ENCODE results near the gene ZNRF3. TPM values are rescaled to one million over a fixed set of nuclear protein-coding genes. Genes with fewer than 3 reads are reported as not detected.
A peak's percentile ranks its signal among the peaks of the same experiment; 100 is the strongest.

Gene ZNRF3
- total RNA-seq, 4 donors from 2014 or later = 10.4 to 18.0 (median 14.2) TPM

GRCh38 chr22:28951969-28952521, 68.7 kb downstream of the ZNRF3 start:
- Histone ChIP-seq H3K36me3 (no peaks in the 10 kb centered on the region), H3K4me1 (peaks cover 19 to 38% of the 10 kb centered on the region in 2 donors), H3K4me3 (replicated peaks in 1 of 3) (no peak overlapping the region), H3K27me3 (no peaks in the 10 kb centered on the region), H3K27ac (peak overlapping the region in 1 of 3 donors; percentile 34), H3K9me3 (no peaks in the 10 kb centered on the region)
- peak; percentile 40 to 46 for DNase-seq
- WGBS, 2 donors = 52 to 54% methylated on average over 8 of the region's 8 CpGs
- intact Hi-C loops (cut with DNase I) = no loop called here
- TF ChIP-seq POLR2A (IDR thresholded peaks at IDR 0.05) (no peak), CTCF (IDR thresholded peaks at IDR 0.05) (peak in 3 of 6 experiments; percentile 41 to 48 (median 43))

GRCh38 chr22:28952857-28953256, 69.5 kb downstream of the ZNRF3 start:
- Histone ChIP-seq H3K4me3 (replicated peaks in 1 of 3) (no peak overlapping the region), H3K36me3 (no peaks in the 10 kb centered on the region), H3K4me1 (peaks cover 25 to 39% of the 10 kb centered on the region in 2 donors), H3K27me3 (no peaks in the 10 kb centered on the region), H3K9me3 (no peaks in the 10 kb centered on the region), H3K27ac (peak overlapping the region; percentile 7 to 64 (median 38))
- 42 to 49% methylated on average over 2 of the region's 2 CpGs for WGBS, 2 donors
- intact Hi-C loops (cut with DNase I) = no loop called here
- DNase-seq = peak in 1 of 2 donors; percentile 37
- TF ChIP-seq POLR2A (IDR thresholded peaks at IDR 0.05) (no peak), CTCF (IDR thresholded peaks at IDR 0.05) (no peak)

- no peaks in the 10 kb centered on the region for H3K9me3 ChIP-seq
- H3K27me3 ChIP-seq = no peaks in the 10 kb centered on the region
- intact Hi-C loops (cut with DNase I) = no loop called here
- H3K4me3 ChIP-seq (replicated peaks in 1 of 3) = no peak overlapping the region
- peaks cover 28 to 44% of the 10 kb centered on the region in 2 donors for H3K4me1 ChIP-seq
- peak overlapping the region; percentile 7 to 64 (median 38) for H3K27ac ChIP-seq
- 46 to 53% methylated on average over 2 of the region's 2 CpGs for WGBS, 2 donors
- H3K36me3 ChIP-seq = no peaks in the 10 kb centered on the region
- TF ChIP-seq CTCF (IDR thresholded peaks at IDR 0.05) = no peak
- no peak for TF ChIP-seq POLR2A (IDR thresholded peaks at IDR 0.05)
- DNase-seq = no peak
Observed at GRCh38 chr22:28953403-28953802, 70.0 kb downstream of the ZNRF3 start.

GRCh38 chr22:28953976-28954880, 70.9 kb downstream of the ZNRF3 start:
- H3K4me1 ChIP-seq = peaks cover 36 to 50% of the 10 kb centered on the region in 2 donors
- intact Hi-C loops (cut with DNase I) = no loop called here
- no peaks in the 10 kb centered on the region for H3K36me3 ChIP-seq
- no peak for DNase-seq
- TF ChIP-seq POLR2A (IDR thresholded peaks at IDR 0.05) (no peak), CTCF (IDR thresholded peaks at IDR 0.05) (no peak)
- H3K4me3 ChIP-seq (replicated peaks in 1 of 3) = no peak overlapping the region
- no peaks in the 10 kb centered on the region for H3K27me3 ChIP-seq
- H3K9me3 ChIP-seq = no peaks in the 10 kb centered on the region
- 92% methylated on average over 6 of the region's 6 CpGs for WGBS, 2 donors
- peak overlapping the region in 1 of 3 donors; percentile 64 for H3K27ac ChIP-seq

- intact Hi-C loops (cut with DNase I) = no loop called here
- no peak for TF ChIP-seq CTCF (IDR thresholded peaks at IDR 0.05)
- H3K36me3 ChIP-seq = no peaks in the 10 kb centered on the region
- H3K9me3 ChIP-seq = no peaks in the 10 kb centered on the region
- no peak overlapping the region for H3K4me3 ChIP-seq (replicated peaks in 1 of 3)
- H3K27ac ChIP-seq = no peak overlapping the region
- WGBS, 2 donors = 85 to 90% methylated on average over 5 of the region's 5 CpGs
- peaks cover 35 to 36% of the 10 kb centered on the region in 2 donors for H3K4me1 ChIP-seq
- H3K27me3 ChIP-seq = no peaks in the 10 kb centered on the region
- DNase-seq = no peak
Observed at GRCh38 chr22:28955817-28956216, 72.4 kb downstream of the ZNRF3 start.
